HEK293T (cell line): ENCODE measurements around the gene GLOD4.

Source experiments
- ELF4 ChIP-seq: fragments of 450-650 bp; IDR thresholded peaks from 2 replicates; pipeline ENCODE4 v1.6.1; 2017; ENCODE audit warnings: antibody characterized with exemption
- FOXK2 ChIP-seq: fragments of 450-650 bp; IDR thresholded peaks from 2 replicates; pipeline ENCODE4 v1.6.1; 2016; ENCODE audit warnings: mild to moderate bottlenecking
- HDGF ChIP-seq: fragments of 450-650 bp; IDR thresholded peaks from 2 replicates; pipeline ENCODE4 v1.6.1; 2017; ENCODE audit warnings: antibody characterized with exemption, borderline replicate concordance
- SP1 ChIP-seq: fragments of 450-650 bp; IDR thresholded peaks from 2 replicates; pipeline ENCODE4 v1.6.1; 2017

DNA sequence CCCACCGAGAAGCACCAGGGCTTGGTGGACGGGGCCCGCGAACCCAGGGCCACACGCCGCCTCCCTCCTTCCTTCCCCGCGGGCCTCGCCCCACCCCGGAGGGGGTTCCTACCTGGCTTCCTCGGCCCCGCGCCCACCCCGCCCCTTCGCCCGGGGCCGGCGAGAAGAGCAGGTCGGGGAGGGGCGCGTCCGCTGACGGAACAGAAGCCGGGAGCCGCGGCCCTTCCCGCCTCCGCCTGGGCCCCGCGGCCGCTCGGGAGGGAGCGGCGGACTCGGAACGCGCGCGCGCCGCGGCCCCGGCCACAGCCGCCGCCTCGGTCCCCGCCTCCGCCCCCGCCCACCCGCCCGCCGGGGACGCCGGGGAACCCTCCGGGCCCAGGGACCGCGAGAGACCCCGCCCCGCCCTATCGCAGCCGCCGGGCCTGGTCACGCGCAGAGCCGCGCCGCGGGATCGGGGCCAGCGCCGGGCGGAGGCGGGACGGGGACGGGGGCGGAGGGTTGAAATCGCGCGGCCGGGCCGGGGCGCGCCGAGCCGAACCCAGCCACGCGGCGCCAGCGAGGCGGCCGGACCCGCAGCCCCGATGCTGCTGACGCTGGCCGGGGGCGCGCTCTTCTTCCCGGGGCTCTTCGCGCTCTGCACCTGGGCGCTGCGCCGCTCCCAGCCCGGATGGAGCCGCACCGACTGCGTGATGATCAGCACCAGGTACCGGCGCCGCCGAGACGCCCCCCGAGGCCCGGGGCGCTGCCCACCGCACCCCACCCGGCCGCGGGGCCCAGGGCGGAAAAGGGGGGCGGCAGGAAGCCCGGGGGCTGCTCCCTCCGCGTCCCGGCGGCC is 49.8 kb downstream of the GLOD4 start, which contains the start of gene TLCD3A:
- TF ChIP-seq ELF4 (no peak), FOXK2 (no peak), HDGF (no peak), SP1 (no peak)
